ENCODE results near the gene P2RY11. TPM values are rescaled to one million over a fixed set of nuclear protein-coding genes. Genes with fewer than 3 reads are reported as not detected.

The P2RY11 gene
- total RNA-seq, 1 donor from 2014 or later = 42.6 TPM

- TF ChIP-seq CTCF (IDR thresholded peaks at IDR 0.05) = no peak
- ATAC-seq (ENCODE audit: low read depth) = no peak
- no peak overlapping the region for H3K27ac Mint-ChIP-seq
- DNase-seq = no peak
- intact Hi-C loops (cut with micrococcal nuclease) = no loop called here
- H3K4me3 Mint-ChIP-seq = no peak overlapping the region
- ChIA-PET POLR2A (interaction anchor here (0.8 kb wide), 1 partner anchor 37 kb away, joined by 3 read pairs; no protein-coding TSS in a partner anchor), CTCF (no interaction called here)
- H3K9me3 Mint-ChIP-seq = no peaks in the 10 kb centered on the region
- peaks cover 52% of the 10 kb centered on the region for H3K36me3 Mint-ChIP-seq (ENCODE audit: low read depth)
- no peaks in the 10 kb centered on the region for H3K4me1 Mint-ChIP-seq
- H3K27me3 Mint-ChIP-seq = no peaks in the 10 kb centered on the region
Measured at GRCh38 chr19:10133596-10133995, 22.1 kb downstream of the P2RY11 start.

- ChIA-PET CTCF (no interaction called here), POLR2A (interaction anchor here (0.8 kb wide), 1 partner anchor 37 kb away, joined by 3 read pairs; no protein-coding TSS in a partner anchor)
- peaks cover 56% of the 10 kb centered on the region for H3K36me3 Mint-ChIP-seq (ENCODE audit: low read depth)
- DNase-seq = no peak
- no peaks in the 10 kb centered on the region for H3K27me3 Mint-ChIP-seq
- H3K4me3 Mint-ChIP-seq = no peak overlapping the region
- no peak for TF ChIP-seq CTCF (IDR thresholded peaks at IDR 0.05)
- no peak for ATAC-seq (ENCODE audit: low read depth)
- no peak overlapping the region for H3K27ac Mint-ChIP-seq
- no peaks in the 10 kb centered on the region for H3K9me3 Mint-ChIP-seq
- intact Hi-C loops (cut with micrococcal nuclease) = no loop called here
- H3K4me1 Mint-ChIP-seq = no peaks in the 10 kb centered on the region
Measured at GRCh38 chr19:10134040-10134439, 22.5 kb downstream of the P2RY11 start.

- H3K4me1 Mint-ChIP-seq = no peaks in the 10 kb centered on the region
- H3K36me3 Mint-ChIP-seq (ENCODE audit: low read depth) = peaks cover 73% of the 10 kb centered on the region
- no peak for ATAC-seq (ENCODE audit: low read depth)
- CTCF ChIA-PET = no interaction called here
- no peak for DNase-seq
- intact Hi-C loops (cut with micrococcal nuclease) = no loop called here
- no peak overlapping the region for H3K4me3 Mint-ChIP-seq
- H3K9me3 Mint-ChIP-seq = no peaks in the 10 kb centered on the region
- no peak overlapping the region for H3K27ac Mint-ChIP-seq
- no peaks in the 10 kb centered on the region for H3K27me3 Mint-ChIP-seq
- POLR2A ChIA-PET = no interaction called here
- no peak for TF ChIP-seq CTCF (IDR thresholded peaks at IDR 0.05)
Measured at GRCh38 chr19:10135551-10136334, 24.2 kb downstream of the P2RY11 start.

GRCh38 chr19:10136936-10137335 lies 25.4 kb downstream of the P2RY11 start:
- TF ChIP-seq CTCF (IDR thresholded peaks at IDR 0.05) = no peak
- Mint-ChIP-seq H3K36me3 (ENCODE audit: low read depth) (peaks cover 80% of the 10 kb centered on the region), H3K4me1 (no peaks in the 10 kb centered on the region), H3K9me3 (no peaks in the 10 kb centered on the region), H3K27me3 (no peaks in the 10 kb centered on the region), H3K27ac (no peak overlapping the region), H3K4me3 (no peak overlapping the region)
- POLR2A ChIA-PET = interaction anchor here (0.6 kb wide), 1 partner anchor 62 kb away, joined by 4 read pairs; no protein-coding TSS in a partner anchor
- no peak for ATAC-seq (ENCODE audit: low read depth)
- intact Hi-C loops (cut with micrococcal nuclease) = no loop called here
- no peak for DNase-seq
- CTCF ChIA-PET = no interaction called here

- no peak overlapping the region for H3K27ac Mint-ChIP-seq
- DNase-seq (no peak), ATAC-seq (ENCODE audit: low read depth) (no peak)
- no peak overlapping the region for H3K4me3 Mint-ChIP-seq
- intact Hi-C loops (cut with micrococcal nuclease) = no loop called here
- H3K4me1 Mint-ChIP-seq = no peaks in the 10 kb centered on the region
- H3K36me3 Mint-ChIP-seq (ENCODE audit: low read depth) = peaks cover 85% of the 10 kb centered on the region
- TF ChIP-seq CTCF (IDR thresholded peaks at IDR 0.05) = no peak
- ChIA-PET POLR2A (no interaction called here), CTCF (no interaction called here)
- H3K27me3 Mint-ChIP-seq = no peaks in the 10 kb centered on the region
- no peaks in the 10 kb centered on the region for H3K9me3 Mint-ChIP-seq
Measured at GRCh38 chr19:10137751-10138682, 26.5 kb downstream of the P2RY11 start.
